ENCODE data around the gene AFF3. TPM values are rescaled to one million over a fixed set of nuclear protein-coding genes. Genes with fewer than 3 reads are reported as not detected.

Gene AFF3
- total RNA-seq, 1 experiment from 2014 or later, result not detected

GRCh38 chr2:99672766-99673350, 469.5 kb downstream of the AFF3 start:
- intact Hi-C loops (cut with micrococcal nuclease; ENCODE audit: unreplicated experiment), result no loop called here
- Histone ChIP-seq H3K4me3 (ENCODE audit: low read depth, low read length, poor library complexity, severe bottlenecking) (no peak overlapping the region), H3K36me3 (ENCODE audit: insufficient read depth, low read length, poor library complexity, severe bottlenecking) (no peaks in the 10 kb centered on the region), H3K4me1 (ENCODE audit: insufficient read depth, low read length, poor library complexity, severe bottlenecking) (no peaks in the 10 kb centered on the region), H3K9me3 (ENCODE audit: low read depth, low read length, poor library complexity, severe bottlenecking) (no peaks in the 10 kb centered on the region), H3K27me3 (replicated peaks; ENCODE audit: insufficient read depth, low read depth, low read length, poor library complexity) (peaks cover 8% of the 10 kb centered on the region), H3K27ac (ENCODE audit: low read depth, low read length, poor library complexity, severe bottlenecking) (no peak overlapping the region)
- CTCF ChIA-PET, result no interaction called here
- POLR2A ChIA-PET (ENCODE audit: low non-redundant PET), result no interaction called here
- DNase-seq (ENCODE audit: low spot score), result no peak
- no peak for TF ChIP-seq EZH2 (IDR thresholded peaks at IDR 0.05; ENCODE audit: borderline replicate concordance, low read depth, low read length, poor library complexity, severe bottlenecking)
- TF ChIP-seq CTCF (conservative IDR thresholded peaks at IDR 0.05; ENCODE audit: low read depth, low read length), result no peak
- BruUV-seq (replicated peaks), result no TSS peak

- Histone ChIP-seq H3K27ac (ENCODE audit: low read depth, low read length, poor library complexity, severe bottlenecking) (no peak overlapping the region), H3K4me1 (ENCODE audit: insufficient read depth, low read length, poor library complexity, severe bottlenecking) (no peaks in the 10 kb centered on the region), H3K27me3 (replicated peaks; ENCODE audit: insufficient read depth, low read depth, low read length, poor library complexity) (peaks cover 8% of the 10 kb centered on the region), H3K9me3 (ENCODE audit: low read depth, low read length, poor library complexity, severe bottlenecking) (no peaks in the 10 kb centered on the region), H3K4me3 (ENCODE audit: low read depth, low read length, poor library complexity, severe bottlenecking) (no peak overlapping the region), H3K36me3 (ENCODE audit: insufficient read depth, low read length, poor library complexity, severe bottlenecking) (no peaks in the 10 kb centered on the region)
- no peak for DNase-seq (ENCODE audit: low spot score)
- POLR2A ChIA-PET (ENCODE audit: low non-redundant PET), result no interaction called here
- BruUV-seq (replicated peaks), result no TSS peak
- intact Hi-C loops (cut with micrococcal nuclease; ENCODE audit: unreplicated experiment), result no loop called here
- no peak for TF ChIP-seq EZH2 (IDR thresholded peaks at IDR 0.05; ENCODE audit: borderline replicate concordance, low read depth, low read length, poor library complexity, severe bottlenecking)
- TF ChIP-seq CTCF (conservative IDR thresholded peaks at IDR 0.05; ENCODE audit: low read depth, low read length), result no peak
- CTCF ChIA-PET, result no interaction called here
These were observed 471.3 kb downstream of the AFF3 start for GRCh38 chr2:99670768-99671734.

GRCh38 chr2:99666256-99666655, 476.1 kb downstream of the AFF3 start:
- ChIA-PET POLR2A (ENCODE audit: low non-redundant PET) (no interaction called here), CTCF (no interaction called here)
- H3K27ac ChIP-seq (ENCODE audit: low read depth, low read length, poor library complexity, severe bottlenecking), result no peak overlapping the region
- no peaks in the 10 kb centered on the region for H3K36me3 ChIP-seq (ENCODE audit: insufficient read depth, low read length, poor library complexity, severe bottlenecking)
- no peaks in the 10 kb centered on the region for H3K9me3 ChIP-seq (ENCODE audit: low read depth, low read length, poor library complexity, severe bottlenecking)
- TF ChIP-seq EZH2 (IDR thresholded peaks at IDR 0.05; ENCODE audit: borderline replicate concordance, low read depth, low read length, poor library complexity, severe bottlenecking) (no peak), CTCF (conservative IDR thresholded peaks at IDR 0.05; ENCODE audit: low read depth, low read length) (no peak)
- DNase-seq (ENCODE audit: low spot score), result no peak
- H3K4me3 ChIP-seq (ENCODE audit: low read depth, low read length, poor library complexity, severe bottlenecking), result no peak overlapping the region
- H3K4me1 ChIP-seq (ENCODE audit: insufficient read depth, low read length, poor library complexity, severe bottlenecking), result no peaks in the 10 kb centered on the region
- intact Hi-C loops (cut with micrococcal nuclease; ENCODE audit: unreplicated experiment), result no loop called here
- no TSS peak for BruUV-seq (replicated peaks)
- H3K27me3 ChIP-seq (replicated peaks; ENCODE audit: insufficient read depth, low read depth, low read length, poor library complexity), result no peaks in the 10 kb centered on the region

Data from A673 (cell line).